Cardiac fibroblast (primary cell): ENCODE measurements around the gene MUC6.

Experiments used
- DNase-seq, 2 donors: peaks; one replicate each; pipeline versions ENCODE4 v3.0.0 to v3.0.0-alpha.2; 2010; ENCODE audit warnings: low read depth in 2 of 2
- H3K4me3 ChIP-seq, 2 donors: replicated peaks in 1 of 2; 1 replicate in 1 of 2; 2 replicates in 1 of 2; pipeline ENCODE4 v1.5.1; 2011; ENCODE audit warnings: low read depth in 2 of 2, low read length in 2 of 2, mild to moderate bottlenecking in 2 of 2, moderate library complexity in 1 of 2
- TF ChIP-seq, protein P1 (sequence below): IDR thresholded peaks from one replicate; pipeline ENCODE4 v1.5.1; 2011; ENCODE audit warnings: low read depth, mild to moderate bottlenecking, low read length, inconsistent platforms

MUC6 gene

DNA sequence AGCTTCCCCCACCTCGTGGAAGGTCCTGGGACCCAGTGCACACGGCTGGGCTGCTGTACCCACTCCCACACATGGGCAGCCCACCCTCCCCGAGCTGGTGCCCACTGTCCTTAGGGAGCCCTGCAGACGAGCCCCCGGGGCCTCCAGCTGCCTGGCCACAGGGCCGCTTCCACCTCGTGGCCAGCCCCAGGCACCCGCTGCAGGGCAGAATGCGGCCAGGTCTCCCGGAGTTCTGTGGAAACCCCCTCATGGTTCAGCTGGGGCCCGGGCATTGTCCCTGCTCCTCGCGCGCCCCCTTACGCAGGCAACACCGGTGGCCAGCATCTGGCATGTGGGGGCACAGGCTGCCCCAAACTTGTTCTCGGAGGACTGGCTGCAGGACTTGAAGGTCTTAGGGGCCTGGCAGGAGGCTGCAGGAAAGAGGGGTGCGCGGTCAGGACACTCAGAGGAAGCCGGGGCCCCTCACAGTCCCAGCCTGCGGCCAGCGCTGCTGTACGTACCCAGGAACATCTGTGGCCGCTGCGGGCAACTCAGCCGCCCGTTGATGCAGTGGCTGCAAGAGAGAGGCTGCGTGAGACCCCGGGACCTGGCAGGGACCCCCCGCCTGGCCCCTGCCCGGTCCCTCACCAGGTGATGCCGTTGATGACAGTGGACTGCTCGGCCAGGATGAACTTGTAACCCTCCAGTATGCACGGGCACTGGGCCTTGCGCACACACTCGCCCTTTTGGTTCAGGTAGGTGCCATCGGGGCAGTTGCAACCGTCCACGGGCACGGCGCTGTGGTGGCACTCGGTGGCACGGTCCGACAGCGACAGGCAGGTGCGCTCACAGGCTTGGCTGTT lies 9.7 kb downstream of the MUC6 start:
- DNase-seq: no peak
- TF ChIP-seq, protein P1, sequence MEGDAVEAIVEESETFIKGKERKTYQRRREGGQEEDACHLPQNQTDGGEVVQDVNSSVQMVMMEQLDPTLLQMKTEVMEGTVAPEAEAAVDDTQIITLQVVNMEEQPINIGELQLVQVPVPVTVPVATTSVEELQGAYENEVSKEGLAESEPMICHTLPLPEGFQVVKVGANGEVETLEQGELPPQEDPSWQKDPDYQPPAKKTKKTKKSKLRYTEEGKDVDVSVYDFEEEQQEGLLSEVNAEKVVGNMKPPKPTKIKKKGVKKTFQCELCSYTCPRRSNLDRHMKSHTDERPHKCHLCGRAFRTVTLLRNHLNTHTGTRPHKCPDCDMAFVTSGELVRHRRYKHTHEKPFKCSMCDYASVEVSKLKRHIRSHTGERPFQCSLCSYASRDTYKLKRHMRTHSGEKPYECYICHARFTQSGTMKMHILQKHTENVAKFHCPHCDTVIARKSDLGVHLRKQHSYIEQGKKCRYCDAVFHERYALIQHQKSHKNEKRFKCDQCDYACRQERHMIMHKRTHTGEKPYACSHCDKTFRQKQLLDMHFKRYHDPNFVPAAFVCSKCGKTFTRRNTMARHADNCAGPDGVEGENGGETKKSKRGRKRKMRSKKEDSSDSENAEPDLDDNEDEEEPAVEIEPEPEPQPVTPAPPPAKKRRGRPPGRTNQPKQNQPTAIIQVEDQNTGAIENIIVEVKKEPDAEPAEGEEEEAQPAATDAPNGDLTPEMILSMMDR: no peak

DNA sequence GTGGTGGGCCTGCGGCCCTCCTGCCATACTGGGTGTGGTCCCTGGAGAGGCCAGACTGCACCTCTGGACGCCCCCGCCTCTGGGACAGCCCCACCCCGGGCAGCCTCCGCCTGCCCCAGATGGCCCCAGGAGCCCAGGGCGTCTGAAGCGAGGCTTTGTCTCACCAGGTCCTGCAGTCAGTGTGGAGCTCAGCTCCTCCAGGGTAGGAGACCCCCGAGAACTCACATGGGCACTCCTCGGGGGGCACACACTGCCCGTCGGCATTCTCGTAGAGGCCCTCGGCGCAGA lies 10.4 kb downstream of the MUC6 start:
- no peak for DNase-seq
- TF ChIP-seq, protein P1: no peak
- H3K4me3 ChIP-seq: no peak overlapping the region

More for the DNA sequence above, 9.7 kb downstream of the MUC6 start:
- H3K4me3 ChIP-seq: no peak overlapping the region

GRCh38 chr11:1025410-1026162 lies 10.9 kb downstream of the MUC6 start:
- H3K4me3 ChIP-seq: no peak overlapping the region
- TF ChIP-seq, protein P1: no peak
- DNase-seq: no peak

GRCh38 chr11:1024597-1025409 lies 11.7 kb downstream of the MUC6 start:
- TF ChIP-seq, protein P1: no peak
- H3K4me3 ChIP-seq: no peak overlapping the region
- no peak for DNase-seq

DNA sequence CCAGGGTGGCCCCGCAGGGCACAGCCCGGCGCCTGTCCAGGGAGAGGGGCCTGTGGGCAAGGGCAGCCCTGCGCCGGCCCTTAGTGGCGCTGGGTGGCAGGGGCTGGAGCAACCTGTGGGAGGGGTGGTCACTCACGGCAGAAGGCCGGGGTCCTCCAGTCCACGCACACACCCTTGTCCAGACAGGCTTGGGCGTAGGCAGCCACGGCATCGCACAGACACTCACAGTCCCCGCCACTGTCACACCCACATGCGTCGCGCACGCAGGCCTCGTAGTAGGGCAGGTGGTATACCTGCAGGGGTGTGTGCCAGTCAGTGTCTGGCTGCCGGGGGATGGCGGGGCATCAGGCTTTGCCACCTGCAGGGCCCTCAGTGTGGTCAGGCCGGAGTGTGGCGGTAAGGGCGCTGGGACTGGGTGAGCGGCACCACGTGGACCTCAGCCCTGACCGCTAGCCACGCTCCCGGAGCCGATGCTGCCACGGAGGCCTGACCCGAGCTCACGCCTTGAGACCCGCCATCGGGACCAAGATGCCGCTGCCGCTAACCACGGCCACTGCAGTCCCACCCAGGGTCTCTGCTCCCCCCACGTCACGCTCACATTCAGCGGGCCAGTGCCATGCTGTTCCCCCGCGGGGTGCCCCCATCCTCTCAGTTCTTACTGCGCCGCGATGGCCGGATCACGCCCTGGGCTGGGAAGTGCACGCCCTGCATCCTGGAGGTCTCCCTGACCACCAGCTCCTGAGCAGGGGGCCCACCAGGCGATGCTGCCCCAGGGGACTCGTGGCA lies 12.5 kb downstream of the MUC6 start:
- no peak for DNase-seq
- TF ChIP-seq, protein P1: no peak
- H3K4me3 ChIP-seq: no peak overlapping the region
